BE2C (cell line): ENCODE measurements around the gene SLC39A9.

Experiments
- DNase-seq: peaks from one replicate; pipeline ENCODE4 v3.0.0-alpha.2; 2020
- H3K27me3 ChIP-seq: fragments of 250-450 bp; sonication (Bioruptor Pico); 2 replicates; pipeline ENCODE4 v1.5.1; 2020; ENCODE audit warnings: mild to moderate bottlenecking
- H3K36me3 ChIP-seq: fragments of 250-450 bp; sonication (Bioruptor Pico); 2 replicates; pipeline ENCODE4 v1.5.1; 2020; ENCODE audit warnings: mild to moderate bottlenecking
- H3K4me1 ChIP-seq: fragments of 250-450 bp; sonication (Bioruptor Pico); 2 replicates; pipeline ENCODE4 v1.5.1; 2020
- H3K4me3 ChIP-seq: 2 replicates; pipeline ENCODE4 v1.5.1; 2011; ENCODE audit warnings: low read depth, low read length
- H3K9me3 ChIP-seq: fragments of 250-450 bp; sonication (Bioruptor Pico); 2 replicates; pipeline ENCODE4 v1.5.1; 2020
- TF ChIP-seq, protein P1 (sequence below): IDR thresholded peaks from 2 replicates; pipeline ENCODE4 v1.5.1; 2012; ENCODE audit warnings: mild to moderate bottlenecking, low read depth, low read length

The SLC39A9 gene

DNA sequence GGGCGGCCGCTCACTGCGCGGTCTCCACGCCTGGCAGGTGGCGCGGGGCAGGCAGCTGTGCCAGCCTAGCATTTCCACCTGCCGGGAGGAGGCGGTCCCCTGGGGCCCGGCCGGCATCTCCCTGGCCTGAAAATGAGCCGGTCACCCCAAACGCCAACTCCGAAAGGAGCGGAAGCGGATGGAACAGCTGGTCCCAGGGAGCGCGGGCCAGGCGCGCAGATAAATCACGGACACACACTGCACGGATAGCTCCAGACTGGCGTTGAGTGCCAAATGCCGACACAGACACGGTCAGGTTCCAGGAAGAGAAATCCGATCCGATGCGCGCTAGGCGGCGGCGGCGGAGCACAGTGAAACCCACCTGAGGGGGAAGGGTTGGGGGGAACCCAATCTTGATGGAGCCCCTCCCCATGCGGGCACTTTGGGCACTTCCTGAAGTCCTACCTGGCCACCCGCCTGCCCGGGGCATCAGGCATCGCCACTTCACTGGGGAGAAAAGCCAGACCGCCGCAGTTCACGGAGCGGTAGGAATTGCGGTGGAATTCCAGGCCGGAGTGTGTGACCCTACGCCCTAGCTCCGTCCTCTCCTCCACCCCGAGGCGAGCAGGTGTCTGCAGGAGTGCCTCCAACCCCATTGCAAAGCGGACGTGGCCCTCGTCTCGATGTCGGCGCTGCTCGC, 85.4 kb downstream of the SLC39A9 start:
- H3K9me3 ChIP-seq: no peaks in the 10 kb centered on the region
- no peaks in the 10 kb centered on the region for H3K4me1 ChIP-seq
- TF ChIP-seq, protein P1, sequence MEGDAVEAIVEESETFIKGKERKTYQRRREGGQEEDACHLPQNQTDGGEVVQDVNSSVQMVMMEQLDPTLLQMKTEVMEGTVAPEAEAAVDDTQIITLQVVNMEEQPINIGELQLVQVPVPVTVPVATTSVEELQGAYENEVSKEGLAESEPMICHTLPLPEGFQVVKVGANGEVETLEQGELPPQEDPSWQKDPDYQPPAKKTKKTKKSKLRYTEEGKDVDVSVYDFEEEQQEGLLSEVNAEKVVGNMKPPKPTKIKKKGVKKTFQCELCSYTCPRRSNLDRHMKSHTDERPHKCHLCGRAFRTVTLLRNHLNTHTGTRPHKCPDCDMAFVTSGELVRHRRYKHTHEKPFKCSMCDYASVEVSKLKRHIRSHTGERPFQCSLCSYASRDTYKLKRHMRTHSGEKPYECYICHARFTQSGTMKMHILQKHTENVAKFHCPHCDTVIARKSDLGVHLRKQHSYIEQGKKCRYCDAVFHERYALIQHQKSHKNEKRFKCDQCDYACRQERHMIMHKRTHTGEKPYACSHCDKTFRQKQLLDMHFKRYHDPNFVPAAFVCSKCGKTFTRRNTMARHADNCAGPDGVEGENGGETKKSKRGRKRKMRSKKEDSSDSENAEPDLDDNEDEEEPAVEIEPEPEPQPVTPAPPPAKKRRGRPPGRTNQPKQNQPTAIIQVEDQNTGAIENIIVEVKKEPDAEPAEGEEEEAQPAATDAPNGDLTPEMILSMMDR: no peak
- H3K27me3 ChIP-seq: peaks cover 33% of the 10 kb centered on the region
- H3K36me3 ChIP-seq: no peaks in the 10 kb centered on the region
- no peak for DNase-seq
- peak overlapping the region; percentile 44 for H3K4me3 ChIP-seq

GRCh38 chr14:69484444-69485314, 86.2 kb downstream of the SLC39A9 start, which contains the start of gene PLEKHD1:
Gene PLEKHD1, plus strand, starts transcription at chr14:69484728. Its CDS starts 238 bp downstream, at chr14:69484966.
- H3K36me3 ChIP-seq: no peaks in the 10 kb centered on the region

DNA sequence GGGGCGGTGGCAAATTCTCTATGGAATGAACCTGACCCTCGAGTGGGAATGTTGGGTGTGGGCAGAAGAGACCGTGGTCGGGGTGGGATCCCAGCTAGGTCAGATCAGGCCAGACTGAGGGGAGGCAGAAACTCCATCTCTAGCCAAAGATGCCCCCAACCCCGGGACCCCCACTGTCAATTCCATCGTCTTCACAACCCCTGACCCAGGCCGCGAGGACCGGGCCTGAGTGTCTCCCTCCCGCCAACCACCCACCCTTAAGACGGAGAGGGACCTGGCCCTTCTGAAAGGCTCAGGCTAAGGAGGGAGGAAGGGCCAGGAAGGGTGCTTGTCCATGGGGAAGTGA, 86.8 kb downstream of the SLC39A9 start:
- TF ChIP-seq, protein P1: no peak
- H3K36me3 ChIP-seq: no peaks in the 10 kb centered on the region
- no peaks in the 10 kb centered on the region for H3K9me3 ChIP-seq
- DNase-seq: no peak
- no peaks in the 10 kb centered on the region for H3K4me1 ChIP-seq
- no peak overlapping the region for H3K4me3 ChIP-seq
- H3K27me3 ChIP-seq: peaks cover 33% of the 10 kb centered on the region

More at GRCh38 chr14:69484444-69485314, 86.2 kb downstream of the SLC39A9 start, which contains the start of gene PLEKHD1:
- Histone ChIP-seq H3K9me3 (no peaks in the 10 kb centered on the region), H3K27me3 (peaks cover 33% of the 10 kb centered on the region), H3K4me1 (no peaks in the 10 kb centered on the region), H3K4me3 (peak within 1 kb of the TSS; percentile 44)
- TF ChIP-seq, protein P1: no peak
- DNase-seq: peak; percentile 26

- Histone ChIP-seq H3K4me1 (no peaks in the 10 kb centered on the region), H3K4me3 (no peak overlapping the region), H3K9me3 (no peaks in the 10 kb centered on the region), H3K36me3 (no peaks in the 10 kb centered on the region), H3K27me3 (peaks cover 33% of the 10 kb centered on the region)
- TF ChIP-seq, protein P1: no peak
- no peak for DNase-seq
These were observed 87.2 kb downstream of the SLC39A9 start for GRCh38 chr14:69485701-69486100.

GRCh38 chr14:69487226-69487625, 88.7 kb downstream of the SLC39A9 start:
- peaks cover 33% of the 10 kb centered on the region for H3K27me3 ChIP-seq
- TF ChIP-seq, protein P1: no peak
- H3K4me1 ChIP-seq: no peaks in the 10 kb centered on the region
- no peak for DNase-seq
- H3K36me3 ChIP-seq: no peaks in the 10 kb centered on the region
- no peaks in the 10 kb centered on the region for H3K9me3 ChIP-seq
- no peak overlapping the region for H3K4me3 ChIP-seq

DNA sequence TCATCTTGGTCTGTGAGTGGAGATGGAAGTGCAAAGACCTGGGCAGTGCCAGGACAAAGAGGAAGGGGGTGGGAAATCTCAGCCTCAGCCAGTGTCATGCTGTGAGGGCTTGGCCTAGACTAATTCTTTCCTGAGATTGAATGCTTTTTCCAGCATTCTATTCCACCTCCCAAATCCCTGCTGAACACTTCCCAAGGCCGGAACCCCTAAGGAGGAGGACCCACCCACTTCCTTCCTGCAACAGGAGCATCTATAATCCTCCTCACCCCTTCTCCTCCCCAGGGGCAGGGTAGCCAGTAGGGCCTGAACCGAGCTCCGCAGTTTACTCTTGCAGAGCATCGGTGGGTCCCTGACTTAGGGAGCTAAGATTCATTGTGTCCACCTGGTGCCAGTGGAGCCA, 89.3 kb downstream of the SLC39A9 start:
- H3K9me3 ChIP-seq: no peaks in the 10 kb centered on the region
- H3K4me1 ChIP-seq: no peaks in the 10 kb centered on the region
- no peak for DNase-seq
- TF ChIP-seq, protein P1: no peak
- no peaks in the 10 kb centered on the region for H3K36me3 ChIP-seq
- H3K27me3 ChIP-seq: peaks cover 33% of the 10 kb centered on the region
- no peak overlapping the region for H3K4me3 ChIP-seq
